Left lung (tissue), 10 donors: Measurements from ENCODE around the gene BCR. TPM values are rescaled to one million over a fixed set of nuclear protein-coding genes. Genes with fewer than 3 reads are reported as not detected.

Source experiments
- ATAC-seq: fragments of 200-7000 bp; cut with Tn5 transposase; one replicate; pipeline ENCODE4 v1.9.1; 2020; ENCODE audit warnings: moderate library complexity
- DNase-seq, 4 donors: peaks; one replicate each; pipeline ENCODE4 v3.0.0-alpha.2; 2013 to 2020
- H3K27ac ChIP-seq, 2 donors: fragments of 200-600 bp; sonication (generic) in 1 of 2; one replicate each; pipeline versions ENCODE4 v1.5.0 to v1.8.0; 2020 to 2021
- H3K27me3 ChIP-seq, 2 donors: fragments of 200-600 bp; sonication (generic) in 1 of 2; one replicate each; pipeline versions ENCODE4 v1.5.0 to v1.8.0; 2020 to 2021
- H3K36me3 ChIP-seq, 2 donors: fragments of 200-600 bp; sonication (generic) in 1 of 2; one replicate each; pipeline versions ENCODE4 v1.5.0 to v1.8.0; 2020 to 2021
- H3K4me1 ChIP-seq, 2 donors: fragments of 200-600 bp; one replicate each; pipeline ENCODE4 v1.8.0; 2021
- H3K4me3 ChIP-seq, 2 donors: fragments of 200-600 bp; sonication (generic) in 1 of 2; one replicate each; pipeline versions ENCODE4 v1.5.0 to v1.8.0; 2020 to 2021; ENCODE audit warnings: mild to moderate bottlenecking in 1 of 2
- H3K9me3 ChIP-seq, 2 donors: fragments of 200-600 bp; sonication (generic) in 1 of 2; one replicate each; pipeline versions ENCODE4 v1.5.0 to v1.8.0; 2020 to 2021
- CTCF ChIP-seq, 2 donors: fragments of 200-600 bp; sonication (generic) in 1 of 2; IDR thresholded peaks; one replicate each; pipeline versions ENCODE4 v1.5.0 to v1.8.0; 2021; ENCODE audit warnings: antibody characterized with exemption in 2 of 2
- intact Hi-C, 2 donors: fragments of 100-400 bp; cut with DNase I; formaldehyde crosslinking; loops; one replicate each; pipeline versions ENCODE4 v1.11.2 to v1.14.2; 2022
- polyA plus RNA-seq, 6 donors: library from polyadenylated mRNA; unstranded; fragments of 120-200 nt; gene quantifications; one replicate each; pipeline ENCODE4 v1.2.1, GENCODE V29; 2013; ENCODE audit not compliant: insufficient read length in 6 of 6
- total RNA-seq, 2 donors: library from RNA; stranded (reverse); fragmentation: NEBNext Ultra II Directional; extraction: Animal tissue kit (Norgen Biotek cat#: 25700); gene quantifications; one replicate each; pipeline ENCODE4 v1.2.1, GENCODE V29; 2021
- donor health status: DM: no; HTN: yes; CAD: no.
- donor health status: DM: no; HTN: no; CAD: no.

BCR gene
- total and polyA plus RNA-seq, 8 donors, result 41.1 to 70.4 (median 48.9) TPM

GRCh38 chr22:23166042-23166831, 14.1 kb upstream of the BCR start:
- TF ChIP-seq CTCF (IDR thresholded peaks at IDR 0.05), result no peak
- intact Hi-C loops, result no loop called here
- Histone ChIP-seq H3K4me1 (no peaks in the 10 kb centered on the region), H3K27me3 (no peaks in the 10 kb centered on the region), H3K9me3 (no peaks in the 10 kb centered on the region), H3K27ac (no peak overlapping the region), H3K4me3 (no peak overlapping the region), H3K36me3 (no peaks in the 10 kb centered on the region)
- no peak for ATAC-seq
- peak in 2 of 4 donors; percentile 30 to 32 for DNase-seq

GRCh38 chr22:23166841-23167616, 13.3 kb upstream of the BCR start:
- intact Hi-C loops, result no loop called here
- no peak for TF ChIP-seq CTCF (IDR thresholded peaks at IDR 0.05)
- no peaks in the 10 kb centered on the region for H3K9me3 ChIP-seq
- H3K4me3 ChIP-seq, result no peak overlapping the region
- ATAC-seq (no peak), DNase-seq (peak in 1 of 4 donors; percentile 24)
- H3K27ac ChIP-seq, result no peak overlapping the region
- no peaks in the 10 kb centered on the region for H3K27me3 ChIP-seq
- H3K36me3 ChIP-seq, result no peaks in the 10 kb centered on the region
- no peaks in the 10 kb centered on the region for H3K4me1 ChIP-seq

DNA sequence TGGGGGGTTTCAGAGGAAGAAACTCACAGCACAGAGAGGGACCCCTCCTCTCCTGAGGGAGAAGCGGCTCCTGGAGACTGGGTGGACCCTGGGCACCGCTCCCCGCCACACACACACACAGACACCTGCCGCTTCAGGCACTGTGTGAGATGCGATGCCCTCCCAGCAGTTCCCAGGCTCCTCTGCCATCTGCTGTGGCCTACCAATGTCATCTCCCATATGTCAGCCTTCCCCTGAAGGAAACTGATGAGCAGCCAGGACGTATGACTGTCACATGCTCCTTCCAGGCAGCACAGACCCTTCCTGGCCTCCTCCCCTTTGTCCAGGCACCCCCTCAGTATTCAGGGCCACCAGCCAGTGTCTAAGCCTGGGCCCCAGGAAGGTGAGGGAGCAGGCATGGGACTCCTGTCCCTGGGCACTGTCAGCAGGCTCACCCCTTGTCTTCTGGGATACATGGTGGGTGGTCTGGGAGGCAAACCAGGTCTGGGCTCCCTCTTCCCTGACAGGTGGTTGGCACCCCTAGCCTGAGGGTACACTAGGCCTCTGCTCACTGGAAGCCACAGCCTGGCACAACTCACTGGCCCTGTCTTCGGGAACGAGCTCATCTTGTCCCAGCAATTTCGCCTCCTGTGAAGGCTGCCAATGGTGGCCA, 11.8 kb upstream of the BCR start:
- H3K27ac ChIP-seq, result no peak overlapping the region
- H3K36me3 ChIP-seq, result no peaks in the 10 kb centered on the region
- TF ChIP-seq CTCF (IDR thresholded peaks at IDR 0.05), result no peak
- no peaks in the 10 kb centered on the region for H3K27me3 ChIP-seq
- DNase-seq (peak in 1 of 4 donors; percentile 34), ATAC-seq (no peak)
- no peak overlapping the region for H3K4me3 ChIP-seq
- intact Hi-C loops, result no loop called here
- no peaks in the 10 kb centered on the region for H3K4me1 ChIP-seq
- H3K9me3 ChIP-seq, result no peaks in the 10 kb centered on the region

DNA sequence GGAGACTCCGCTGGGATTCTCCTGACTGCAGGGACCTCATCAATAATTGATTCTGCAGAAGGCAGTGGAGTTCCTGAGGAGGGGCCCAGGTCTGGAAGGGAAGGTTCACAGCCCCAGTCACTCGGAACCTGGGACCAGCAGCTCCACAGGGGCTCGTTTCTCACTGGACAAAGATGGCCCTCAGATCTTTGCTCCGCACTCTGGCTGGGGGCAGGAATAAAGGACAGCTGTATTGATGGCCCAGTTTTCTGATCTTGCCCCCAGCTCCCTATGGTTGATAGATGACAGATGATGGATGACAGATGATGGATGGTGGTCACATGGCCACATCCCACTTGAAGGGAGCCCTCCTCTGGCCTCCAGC, 11.3 kb upstream of the BCR start:
- no peaks in the 10 kb centered on the region for H3K36me3 ChIP-seq
- ATAC-seq (no peak), DNase-seq (peak in 1 of 4 donors; percentile 2)
- intact Hi-C loops, result no loop called here
- no peak for TF ChIP-seq CTCF (IDR thresholded peaks at IDR 0.05)
- H3K4me1 ChIP-seq, result peaks cover 0 to 2% of the 10 kb centered on the region in 2 donors
- H3K9me3 ChIP-seq, result no peaks in the 10 kb centered on the region
- no peak overlapping the region for H3K27ac ChIP-seq
- H3K27me3 ChIP-seq, result no peaks in the 10 kb centered on the region
- H3K4me3 ChIP-seq, result no peak overlapping the region
